Memory B cell (primary cell): Measurements from ENCODE around the gene SIGLEC12.
"Not testable (repeated sequence)": the region's sequence is repeated elsewhere in the genome, so short reads cannot be mapped to it uniquely, and the experiment has no call there.

Experiments used
- ATAC-seq: fragments of 150-1000 bp; cut with Tn5 transposase; 2 replicates; pipeline ENCODE4 v1.10.0; 2021; ENCODE audit warnings: low read depth, mild to moderate bottlenecking, moderate library complexity
- DNase-seq, 2 donors: peaks; one replicate each; pipeline ENCODE4 v3.0.0; 2022; ENCODE audit warnings: low spot score in 2 of 2
- H3K27ac Mint-ChIP-seq: one replicate; pipeline ENCODE4 v1.8.0; 2022; ENCODE audit warnings: mild to moderate bottlenecking, moderate library complexity, mixed read lengths
- H3K27me3 Mint-ChIP-seq: one replicate; pipeline ENCODE4 v1.8.0; 2022; ENCODE audit warnings: mixed read lengths
- H3K36me3 Mint-ChIP-seq: one replicate; pipeline ENCODE4 v1.8.0; 2022; ENCODE audit warnings: mild to moderate bottlenecking, mixed read lengths
- H3K4me1 Mint-ChIP-seq: one replicate; pipeline ENCODE4 v1.8.0; 2022; ENCODE audit warnings: mixed read lengths
- H3K4me3 Mint-ChIP-seq: one replicate; pipeline ENCODE4 v1.8.0; 2022; ENCODE audit warnings: mild to moderate bottlenecking, moderate library complexity, mixed read lengths
- H3K9me3 Mint-ChIP-seq: one replicate; pipeline ENCODE4 v1.8.0; 2022; ENCODE audit warnings: mixed read lengths

SIGLEC12 gene

DNA sequence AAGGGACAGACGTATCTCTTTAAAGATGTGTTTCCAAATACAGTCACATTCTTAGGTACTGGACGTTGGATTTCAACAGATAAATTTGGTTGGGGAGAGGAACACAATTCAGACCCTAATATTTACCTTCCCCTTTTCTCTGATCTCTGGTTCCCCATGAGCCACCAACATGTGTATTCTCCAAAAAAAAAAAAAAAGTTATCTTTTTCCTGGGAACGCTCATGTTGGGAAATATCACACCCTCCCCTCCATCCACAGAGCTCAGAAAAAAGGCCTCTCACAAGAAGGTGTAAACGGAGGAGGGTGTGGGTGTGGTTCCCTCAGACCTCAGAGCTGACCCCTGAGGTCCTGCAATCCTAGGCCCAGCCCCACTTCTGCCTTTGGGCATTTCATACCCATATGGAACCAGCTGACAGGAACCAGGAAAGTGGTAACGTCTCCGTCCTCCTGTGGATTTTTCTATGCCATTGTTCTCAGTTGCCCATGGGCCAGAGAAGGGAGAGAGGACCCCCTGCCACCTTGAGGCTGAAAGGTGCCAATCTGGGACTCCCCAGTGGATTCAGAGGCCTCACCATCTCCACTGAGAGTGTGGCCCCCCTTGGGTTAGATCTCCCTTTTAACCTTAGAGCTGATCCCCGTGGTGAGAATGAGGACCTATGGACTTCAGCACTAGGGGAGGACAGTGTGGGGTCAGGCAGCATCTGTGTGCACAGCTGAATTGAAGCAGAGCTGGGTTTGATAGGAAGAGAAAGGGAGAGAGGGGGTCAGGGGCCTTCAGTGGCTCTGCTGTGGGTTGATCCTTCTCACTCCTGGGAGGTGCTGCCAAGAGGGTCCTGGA lies 8.4 kb upstream of the SIGLEC12 start:
- DNase-seq (no peak), ATAC-seq (no peak)
- no peak overlapping the region for H3K27ac Mint-ChIP-seq
- H3K4me3 Mint-ChIP-seq, result no peak overlapping the region
- peaks cover 4% of the 10 kb centered on the region for H3K4me1 Mint-ChIP-seq
- H3K9me3 Mint-ChIP-seq, result no peaks in the 10 kb centered on the region
- no peaks in the 10 kb centered on the region for H3K36me3 Mint-ChIP-seq
- H3K27me3 Mint-ChIP-seq, result no peaks in the 10 kb centered on the region

GRCh38 chr19:51508059-51508733 lies 6.6 kb upstream of the SIGLEC12 start:
- Mint-ChIP-seq H3K4me3 (no peak overlapping the region), H3K36me3 (no peaks in the 10 kb centered on the region), H3K27me3 (no peaks in the 10 kb centered on the region), H3K27ac (no peak overlapping the region), H3K9me3 (no peaks in the 10 kb centered on the region), H3K4me1 (peaks cover 4% of the 10 kb centered on the region)
- no peak for ATAC-seq
- DNase-seq, result no peak

DNA sequence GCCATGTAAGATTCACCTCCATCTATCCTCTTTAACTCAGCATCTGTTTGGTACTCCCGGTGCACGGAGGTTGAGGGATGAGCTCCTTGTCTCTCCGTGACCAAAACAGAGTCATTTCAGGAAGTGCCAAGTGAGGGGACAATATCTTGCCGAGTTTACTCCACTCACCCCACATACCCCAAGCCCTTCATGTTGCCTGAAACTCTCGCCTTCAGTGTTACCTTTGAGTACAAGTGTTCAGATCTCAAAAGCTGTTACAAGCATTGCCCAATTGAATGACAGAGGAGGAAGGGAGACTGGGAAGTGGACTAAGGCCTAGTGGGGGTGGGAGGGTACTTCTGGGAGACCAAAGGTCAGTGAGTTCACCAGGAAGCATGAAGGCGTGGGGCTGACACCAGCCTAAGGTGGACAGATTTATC lies 6.0 kb upstream of the SIGLEC12 start:
- Mint-ChIP-seq H3K36me3 (no peaks in the 10 kb centered on the region), H3K27ac (no peak overlapping the region), H3K27me3 (no peaks in the 10 kb centered on the region), H3K9me3 (no peaks in the 10 kb centered on the region), H3K4me3 (no peak overlapping the region), H3K4me1 (peaks cover 4% of the 10 kb centered on the region)
- DNase-seq, result no peak
- ATAC-seq, result no peak

DNA sequence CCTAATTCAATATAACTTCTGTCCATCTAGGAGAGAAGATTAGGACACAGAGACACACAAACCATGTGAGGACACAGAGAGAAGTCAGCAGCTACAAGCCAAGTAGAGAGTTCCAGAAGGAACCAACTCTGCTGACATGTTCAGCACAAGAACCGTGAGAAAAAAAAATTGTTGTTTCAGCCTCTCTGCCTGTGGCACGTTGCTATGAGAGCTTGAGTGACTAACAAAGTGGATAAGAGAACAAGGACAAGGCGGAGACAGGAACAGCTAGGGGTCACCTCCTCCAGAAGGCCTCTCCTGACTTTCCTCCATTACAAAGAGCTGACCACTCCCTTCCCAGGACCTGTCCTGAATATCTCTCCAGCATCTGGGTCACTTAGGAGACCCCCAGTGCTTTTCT lies 5.6 kb upstream of the SIGLEC12 start:
- Mint-ChIP-seq H3K27ac (no peak overlapping the region), H3K4me3 (no peak overlapping the region)
- ATAC-seq, result no peak

DNA sequence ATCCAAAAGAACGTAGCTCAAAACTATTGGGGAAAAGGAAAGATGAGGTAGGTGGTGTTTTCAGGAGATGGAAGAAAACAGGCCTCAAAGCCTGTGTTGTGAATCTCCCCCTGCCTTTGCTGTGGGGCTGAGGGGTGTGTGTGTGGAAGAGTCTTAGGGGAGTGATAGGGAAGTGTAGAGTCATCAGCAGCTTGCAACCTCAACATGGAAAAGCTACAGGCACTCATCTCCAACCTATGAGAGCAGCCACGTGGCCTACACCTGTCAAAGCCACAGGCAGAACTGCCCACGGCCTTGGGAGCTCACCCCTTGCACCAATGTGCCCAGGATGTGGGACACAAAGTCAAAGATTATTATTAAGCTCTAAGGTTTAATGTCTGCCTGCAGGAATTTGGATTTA lies 4.3 kb upstream of the SIGLEC12 start:
- Mint-ChIP-seq H3K27me3 (no peaks in the 10 kb centered on the region), H3K4me3 (no peak overlapping the region), H3K9me3 (no peaks in the 10 kb centered on the region), H3K36me3 (no peaks in the 10 kb centered on the region), H3K27ac (no peak overlapping the region), H3K4me1 (peaks cover 15% of the 10 kb centered on the region)
- ATAC-seq, result no peak
- DNase-seq, result no peak

More for the DNA sequence above, 5.6 kb upstream of the SIGLEC12 start:
- Mint-ChIP-seq H3K36me3 (no peaks in the 10 kb centered on the region), H3K4me1 (peaks cover 5% of the 10 kb centered on the region), H3K27me3 (no peaks in the 10 kb centered on the region), H3K9me3 (no peaks in the 10 kb centered on the region)
- no peak for DNase-seq

DNA sequence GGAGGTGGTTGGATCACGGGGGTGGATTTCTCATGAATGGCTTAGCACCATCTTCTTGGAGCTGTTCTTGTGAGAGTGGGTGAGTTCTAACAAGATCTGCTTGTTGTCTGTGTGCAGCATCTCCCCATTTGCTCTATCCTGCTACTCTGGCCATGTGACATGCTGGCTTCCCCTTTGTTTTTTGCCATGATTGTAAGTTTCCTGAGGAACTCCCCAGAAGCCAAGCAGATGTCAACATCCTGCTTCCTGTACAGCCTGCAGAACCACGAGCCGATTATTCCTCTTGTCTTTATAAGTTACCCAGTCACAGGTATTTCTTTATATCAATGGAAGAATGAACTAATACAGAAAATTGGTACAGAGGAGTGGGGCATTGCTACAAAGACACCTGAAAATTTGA lies 2.3 kb upstream of the SIGLEC12 start:
- DNase-seq (no peak), ATAC-seq (no peak)
- H3K36me3 Mint-ChIP-seq, result no peaks in the 10 kb centered on the region
- peaks cover 12% of the 10 kb centered on the region for H3K4me1 Mint-ChIP-seq
- no peaks in the 10 kb centered on the region for H3K9me3 Mint-ChIP-seq
- H3K4me3 Mint-ChIP-seq, result no peak overlapping the region
- H3K27ac Mint-ChIP-seq, result no peak overlapping the region
- no peaks in the 10 kb centered on the region for H3K27me3 Mint-ChIP-seq

- Mint-ChIP-seq H3K4me1 (peaks cover 12% of the 10 kb centered on the region), H3K4me3 (no peak overlapping the region), H3K27ac (no peak overlapping the region), H3K9me3 (no peaks in the 10 kb centered on the region), H3K36me3 (no peaks in the 10 kb centered on the region), H3K27me3 (no peaks in the 10 kb centered on the region)
- no peak for ATAC-seq
- no peak for DNase-seq
Observed at GRCh38 chr19:51503286-51503817, 1.8 kb upstream of the SIGLEC12 start.

DNA sequence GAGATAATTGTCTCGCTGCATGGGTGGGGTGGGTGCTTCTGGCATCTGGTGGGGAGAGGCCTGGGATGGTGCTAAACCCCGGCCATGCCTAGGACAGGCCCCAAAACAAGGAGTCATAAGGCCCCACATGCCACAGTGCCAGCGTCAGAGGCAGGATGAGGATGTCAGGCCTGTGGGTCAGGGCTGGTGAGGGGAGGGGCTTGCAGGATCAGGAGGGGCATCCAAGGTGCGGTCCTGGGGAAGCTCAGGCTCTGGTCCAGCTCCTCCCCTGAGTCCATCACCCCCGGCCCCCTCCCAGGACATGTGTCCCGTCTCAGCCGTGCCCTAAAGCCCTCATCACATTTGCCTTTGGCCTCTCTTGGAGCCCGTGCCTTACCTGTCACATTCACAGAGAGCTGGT lies 669 bp downstream of the SIGLEC12 start:
- not testable (repeated sequence) for H3K36me3 Mint-ChIP-seq, DNase-seq, H3K4me3 Mint-ChIP-seq, ATAC-seq, H3K27ac Mint-ChIP-seq, H3K9me3 Mint-ChIP-seq, H3K27me3 Mint-ChIP-seq
- H3K4me1 Mint-ChIP-seq, result peaks cover 12% of the 10 kb centered on the region

DNA sequence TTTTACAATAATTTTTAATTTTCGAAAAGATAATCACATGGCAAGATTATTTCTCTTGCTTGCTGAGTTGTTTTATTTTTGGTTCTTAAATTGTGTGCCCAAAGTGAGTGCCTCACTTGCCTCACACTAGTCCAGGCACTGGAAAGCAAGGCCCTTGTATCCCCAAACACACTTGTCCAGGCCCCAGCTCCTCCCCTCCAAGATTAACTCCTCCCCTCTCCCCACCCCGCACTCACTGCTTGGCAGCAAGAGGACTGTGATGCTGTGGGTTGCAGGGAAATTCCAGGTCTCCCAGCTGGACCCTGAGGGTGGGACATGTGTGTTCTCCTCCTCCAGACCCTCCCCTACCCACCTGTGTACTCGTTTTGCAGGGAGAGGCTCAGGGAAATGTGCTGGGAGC lies 3.9 kb downstream of the SIGLEC12 start:
- ATAC-seq (no peak), DNase-seq (no peak)
- Mint-ChIP-seq H3K27ac (no peak overlapping the region), H3K4me1 (peaks cover 19% of the 10 kb centered on the region), H3K9me3 (no peaks in the 10 kb centered on the region), H3K27me3 (peaks cover 3% of the 10 kb centered on the region), H3K4me3 (no peak overlapping the region), H3K36me3 (no peaks in the 10 kb centered on the region)

- no peak overlapping the region for H3K4me3 Mint-ChIP-seq
Observed at GRCh38 chr19:51493776-51494175, 7.8 kb downstream of the SIGLEC12 start.

GRCh38 chr19:51491586-51491985 lies 10.0 kb downstream of the SIGLEC12 start:
- no peaks in the 10 kb centered on the region for H3K36me3 Mint-ChIP-seq
- H3K4me3 Mint-ChIP-seq, result no peak overlapping the region
- no peak overlapping the region for H3K27ac Mint-ChIP-seq
- ATAC-seq (no peak), DNase-seq (no peak)
- no peaks in the 10 kb centered on the region for H3K9me3 Mint-ChIP-seq
- peaks cover 7% of the 10 kb centered on the region for H3K4me1 Mint-ChIP-seq
- H3K27me3 Mint-ChIP-seq, result peaks cover 4% of the 10 kb centered on the region

More at GRCh38 chr19:51493776-51494175, 7.8 kb downstream of the SIGLEC12 start:
- DNase-seq (no peak), ATAC-seq (no peak)
- Mint-ChIP-seq H3K27ac (no peak overlapping the region), H3K27me3 (peaks cover 4% of the 10 kb centered on the region), H3K9me3 (no peaks in the 10 kb centered on the region), H3K4me1 (peaks cover 7% of the 10 kb centered on the region), H3K36me3 (no peaks in the 10 kb centered on the region)

DNA sequence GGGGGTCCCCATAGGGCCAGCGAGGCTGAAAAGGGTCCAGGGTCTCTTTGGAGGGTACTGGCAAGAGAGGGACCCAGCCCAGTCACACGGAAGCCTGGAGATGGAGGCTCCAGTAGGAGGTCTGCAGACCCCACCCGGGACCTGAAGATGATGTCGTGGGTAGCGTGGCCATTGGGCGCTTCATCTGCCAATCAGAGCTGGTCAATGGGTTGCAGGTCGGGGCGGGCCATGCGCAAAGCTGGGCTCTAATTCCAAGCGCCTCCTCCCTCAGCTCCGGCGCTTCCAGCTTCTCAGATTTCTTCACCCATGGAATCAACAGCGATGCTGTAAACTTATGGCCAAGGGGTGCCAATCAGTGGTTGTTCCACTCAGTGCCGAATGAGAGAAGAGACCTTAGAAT lies 10.9 kb downstream of the SIGLEC12 start:
- H3K9me3 Mint-ChIP-seq, result peaks cover 3% of the 10 kb centered on the region
- no peak overlapping the region for H3K27ac Mint-ChIP-seq
- DNase-seq, result no peak
- no peak overlapping the region for H3K4me3 Mint-ChIP-seq
- H3K36me3 Mint-ChIP-seq, result peaks cover 2% of the 10 kb centered on the region
- H3K27me3 Mint-ChIP-seq, result peaks cover 8% of the 10 kb centered on the region
- peaks cover 11% of the 10 kb centered on the region for H3K4me1 Mint-ChIP-seq
- no peak for ATAC-seq

- H3K27me3 Mint-ChIP-seq, result peaks cover 18% of the 10 kb centered on the region
- H3K36me3 Mint-ChIP-seq, result peaks cover 2% of the 10 kb centered on the region
- no peak overlapping the region for H3K27ac Mint-ChIP-seq
- H3K9me3 Mint-ChIP-seq, result peaks cover 3% of the 10 kb centered on the region
- H3K4me1 Mint-ChIP-seq, result peaks cover 11% of the 10 kb centered on the region
- no peak overlapping the region for H3K4me3 Mint-ChIP-seq
- ATAC-seq (no peak), DNase-seq (no peak)
Observed at GRCh38 chr19:51489113-51489512, 12.5 kb downstream of the SIGLEC12 start.

GRCh38 chr19:51488491-51488890 lies 13.1 kb downstream of the SIGLEC12 start:
- Mint-ChIP-seq H3K4me3 (no peak overlapping the region), H3K4me1 (peaks cover 7% of the 10 kb centered on the region), H3K36me3 (peaks cover 2% of the 10 kb centered on the region), H3K27ac (no peak overlapping the region), H3K27me3 (peaks cover 17% of the 10 kb centered on the region), H3K9me3 (peaks cover 3% of the 10 kb centered on the region)
- no peak for ATAC-seq
- no peak for DNase-seq
